Epithelial cell of proximal tubule (primary cell): ENCODE results near the gene CTSH. TPM values are rescaled to one million over a fixed set of nuclear protein-coding genes. Genes with fewer than 3 reads are reported as not detected.
A peak's percentile ranks its signal among the peaks of the same experiment; 100 is the strongest.

Experiments used
- DNase-seq: peaks from one replicate; pipeline ENCODE4 v3.0.0-alpha.2; 2011; ENCODE audit warnings: low read depth
- H3K4me3 ChIP-seq: 2 replicates; pipeline ENCODE4 v1.5.1; 2011; ENCODE audit warnings: low read depth, mild to moderate bottlenecking, low read length
- total RNA-seq: library from RNA; depleted of rRNA; stranded (reverse); fragments of >200 nt; gene quantifications from 2 replicates; pipeline ENCODE4 v1.2.3, GENCODE V29; 2015
- TF ChIP-seq, protein P1 (sequence below): conservative IDR thresholded peaks from 2 replicates; pipeline ENCODE4 v1.5.1; 2012; ENCODE audit warnings: low read depth, mild to moderate bottlenecking, low read length

Gene CTSH
- total RNA-seq, 1 donor from 2014 or later: 68.0 TPM

DNA sequence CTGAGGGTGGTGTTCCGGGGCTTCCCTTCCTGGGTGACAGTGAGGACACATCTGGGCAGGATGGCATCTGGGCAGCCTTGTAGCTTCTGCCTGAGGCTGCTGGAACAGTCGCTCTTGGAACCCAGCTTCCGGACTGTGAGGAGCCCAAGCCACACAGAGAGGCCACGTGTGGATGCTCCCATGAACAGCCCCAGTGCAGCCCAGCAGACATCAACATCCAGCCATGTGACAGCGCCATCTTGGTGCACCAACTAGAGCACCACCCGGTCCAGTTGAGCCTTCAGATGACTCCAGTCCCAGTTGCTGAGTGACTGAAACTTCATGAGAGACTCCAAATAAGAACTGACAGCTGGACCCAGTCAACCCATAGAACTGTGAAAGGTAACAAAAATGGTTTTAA lies 15.5 kb upstream of the CTSH start:
- no peak overlapping the region for H3K4me3 ChIP-seq

DNA sequence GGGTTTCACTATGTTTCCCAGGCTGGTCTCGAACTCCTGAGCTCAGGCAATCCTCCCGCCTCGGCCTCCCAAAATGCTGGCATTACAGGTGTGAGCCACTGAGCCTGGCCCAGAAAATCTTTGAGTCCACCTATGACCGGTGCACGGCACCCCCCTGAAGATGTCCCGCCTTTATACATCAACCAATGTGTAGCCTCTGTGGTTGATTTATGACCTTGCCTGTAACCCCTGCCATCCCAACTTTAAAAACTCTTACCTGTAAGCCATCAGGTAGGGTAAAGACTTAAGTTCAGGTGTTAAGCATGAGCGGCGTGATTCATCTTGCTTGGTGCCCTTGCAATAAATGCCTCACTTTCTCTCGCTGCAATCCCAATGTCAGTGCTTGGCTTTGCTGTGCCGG lies 14.5 kb upstream of the CTSH start:
- no peak for DNase-seq
- TF ChIP-seq, protein P1, sequence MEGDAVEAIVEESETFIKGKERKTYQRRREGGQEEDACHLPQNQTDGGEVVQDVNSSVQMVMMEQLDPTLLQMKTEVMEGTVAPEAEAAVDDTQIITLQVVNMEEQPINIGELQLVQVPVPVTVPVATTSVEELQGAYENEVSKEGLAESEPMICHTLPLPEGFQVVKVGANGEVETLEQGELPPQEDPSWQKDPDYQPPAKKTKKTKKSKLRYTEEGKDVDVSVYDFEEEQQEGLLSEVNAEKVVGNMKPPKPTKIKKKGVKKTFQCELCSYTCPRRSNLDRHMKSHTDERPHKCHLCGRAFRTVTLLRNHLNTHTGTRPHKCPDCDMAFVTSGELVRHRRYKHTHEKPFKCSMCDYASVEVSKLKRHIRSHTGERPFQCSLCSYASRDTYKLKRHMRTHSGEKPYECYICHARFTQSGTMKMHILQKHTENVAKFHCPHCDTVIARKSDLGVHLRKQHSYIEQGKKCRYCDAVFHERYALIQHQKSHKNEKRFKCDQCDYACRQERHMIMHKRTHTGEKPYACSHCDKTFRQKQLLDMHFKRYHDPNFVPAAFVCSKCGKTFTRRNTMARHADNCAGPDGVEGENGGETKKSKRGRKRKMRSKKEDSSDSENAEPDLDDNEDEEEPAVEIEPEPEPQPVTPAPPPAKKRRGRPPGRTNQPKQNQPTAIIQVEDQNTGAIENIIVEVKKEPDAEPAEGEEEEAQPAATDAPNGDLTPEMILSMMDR: no peak
- no peak overlapping the region for H3K4me3 ChIP-seq

More for the DNA sequence above, 15.5 kb upstream of the CTSH start:
- DNase-seq: no peak
- TF ChIP-seq, protein P1: no peak

DNA sequence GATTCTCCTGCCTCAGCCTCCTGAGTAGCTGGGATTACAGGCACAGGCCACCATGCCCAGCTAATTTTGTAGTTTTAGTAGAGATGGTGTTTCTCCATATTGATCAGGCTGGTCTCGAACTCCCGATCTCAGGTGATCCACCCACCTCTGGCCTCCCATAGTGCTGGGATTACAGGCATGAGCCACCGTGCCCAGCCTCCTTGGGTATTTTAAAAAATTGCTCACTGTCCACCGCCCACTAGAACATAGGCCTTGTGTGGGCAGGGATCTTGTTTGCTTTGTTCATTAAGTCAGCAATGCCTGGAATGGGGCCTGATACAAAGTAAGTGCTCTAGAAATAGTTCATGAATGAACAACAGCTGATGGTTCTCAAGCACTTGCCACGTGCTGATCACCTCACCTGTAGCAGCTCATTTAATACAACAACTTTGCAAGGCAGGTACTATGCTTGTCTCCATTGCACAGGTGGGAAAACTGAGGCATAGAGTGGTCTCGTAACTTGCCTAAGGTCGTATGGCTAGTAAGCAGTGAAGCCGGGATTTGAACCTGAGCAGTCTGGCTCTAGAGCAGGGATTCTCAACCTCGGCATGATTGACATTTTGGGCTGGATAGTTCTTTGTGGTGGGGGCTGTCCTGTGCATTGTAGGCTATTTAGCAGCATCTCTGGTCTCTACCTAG lies 12.7 kb upstream of the CTSH start:
- no peak for DNase-seq
- H3K4me3 ChIP-seq: no peak overlapping the region
- TF ChIP-seq, protein P1: no peak

DNA sequence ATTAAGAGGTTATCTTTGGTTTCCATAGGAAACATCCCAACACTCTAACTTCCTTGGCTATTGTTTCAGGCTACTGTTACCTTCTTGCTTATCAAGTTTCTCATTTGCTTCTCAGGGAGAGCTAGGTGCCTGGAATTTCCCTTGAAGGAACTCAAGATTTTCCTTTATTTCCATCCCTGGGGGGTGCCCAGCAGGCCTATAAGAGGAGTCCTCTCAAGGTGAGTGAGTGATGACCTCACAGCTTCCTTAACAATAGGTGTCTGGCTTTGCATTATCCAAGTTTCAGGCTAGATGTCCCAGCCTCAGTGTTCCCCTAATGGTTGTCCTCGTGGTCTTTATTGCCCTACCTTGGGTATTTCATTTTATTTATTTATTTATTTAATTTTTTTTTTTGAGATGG lies 12.1 kb upstream of the CTSH start:
- no peak overlapping the region for H3K4me3 ChIP-seq
- TF ChIP-seq, protein P1: no peak
- no peak for DNase-seq

DNA sequence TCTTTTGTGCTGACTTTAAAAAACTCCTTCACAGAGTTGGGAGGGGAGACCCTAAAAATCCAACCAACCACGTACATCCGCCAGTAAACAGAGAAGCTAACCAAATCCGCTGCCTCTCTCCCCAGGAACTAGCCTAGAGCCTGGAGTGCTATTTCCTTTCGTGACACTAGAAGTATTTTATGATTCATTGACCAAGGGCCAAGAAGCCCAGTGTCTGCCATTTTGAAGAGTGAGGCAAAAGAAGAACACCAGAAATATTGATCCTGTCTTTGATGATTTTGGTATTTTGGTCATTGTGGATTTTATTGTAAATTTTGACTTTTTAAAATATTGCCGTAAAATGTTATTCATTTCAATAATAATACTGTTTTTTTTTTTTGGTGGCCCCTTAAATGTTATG lies 10.5 kb upstream of the CTSH start:
- TF ChIP-seq, protein P1: no peak
- no peak for DNase-seq

DNA sequence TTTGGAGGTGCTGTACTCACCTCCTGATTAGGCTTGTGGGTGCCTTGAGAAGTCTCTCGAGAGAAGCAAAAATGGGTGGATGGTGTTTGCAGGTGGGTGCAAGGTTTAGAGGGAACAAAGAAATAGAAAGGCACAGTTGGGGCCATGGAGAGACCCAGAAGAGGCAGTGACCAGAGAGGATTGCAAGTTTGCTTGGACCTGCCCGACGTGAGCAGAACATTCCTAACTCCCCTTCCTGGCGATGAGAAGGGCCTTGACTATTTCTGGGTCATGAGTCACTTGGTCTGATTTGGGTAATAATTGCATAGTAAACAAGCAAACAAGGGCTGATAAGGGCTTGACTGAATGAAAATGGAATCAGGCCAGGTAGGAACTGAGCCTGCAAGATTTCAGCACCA lies 7.0 kb upstream of the CTSH start:
- DNase-seq: peak; percentile 43
- TF ChIP-seq, protein P1: no peak
- no peak overlapping the region for H3K4me3 ChIP-seq

More for the DNA sequence above, 10.5 kb upstream of the CTSH start:
- H3K4me3 ChIP-seq: no peak overlapping the region
